Activated effector memory CD4-positive, alpha-beta T cell treated with anti-CD3 and anti-CD28 coated beads, Interleukin-2, amount 50 U/mL, for 16 hours (primary cell): ENCODE measurements around the gene PHC2.

Experiments
- DNase-seq: peaks from one replicate; pipeline ENCODE4 v3.0.0-alpha.2; 2020

Gene PHC2

DNA sequence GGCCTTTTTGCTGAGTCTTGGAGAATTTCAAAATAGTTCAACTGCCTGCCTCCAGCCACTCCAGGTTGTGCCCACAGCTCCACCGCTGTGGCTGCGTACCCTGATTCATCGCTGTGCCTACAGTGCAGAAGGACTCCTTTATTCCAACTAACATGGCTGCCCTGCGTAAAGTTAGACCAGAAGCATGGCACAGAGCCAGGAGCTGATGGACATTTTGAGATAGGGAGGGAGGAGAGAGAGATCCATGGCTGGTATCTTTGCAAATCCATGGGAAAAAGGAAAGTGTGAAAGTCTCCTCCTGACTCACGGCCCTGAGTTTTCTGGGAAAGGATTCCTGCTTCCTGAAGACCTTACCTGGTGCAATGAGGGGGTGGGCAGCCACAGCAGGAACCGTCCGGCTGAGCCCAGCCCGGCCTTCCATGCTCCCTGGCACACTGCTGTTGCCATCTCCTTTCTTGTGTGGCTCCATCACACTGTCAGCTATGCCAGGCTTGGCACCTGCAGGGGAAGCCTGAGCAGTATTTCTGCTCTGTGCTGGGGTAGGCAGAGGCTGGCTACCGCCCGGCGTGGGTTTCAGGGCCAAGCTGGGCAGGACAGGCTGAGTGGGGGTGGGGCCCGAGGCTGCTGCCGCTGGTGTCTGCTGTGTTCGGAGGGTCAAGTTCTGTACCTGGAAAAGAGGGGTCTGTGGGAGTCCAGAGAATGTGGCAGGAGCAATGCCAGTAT, 64.0 kb downstream of the PHC2 start:
- no peak for DNase-seq

DNA sequence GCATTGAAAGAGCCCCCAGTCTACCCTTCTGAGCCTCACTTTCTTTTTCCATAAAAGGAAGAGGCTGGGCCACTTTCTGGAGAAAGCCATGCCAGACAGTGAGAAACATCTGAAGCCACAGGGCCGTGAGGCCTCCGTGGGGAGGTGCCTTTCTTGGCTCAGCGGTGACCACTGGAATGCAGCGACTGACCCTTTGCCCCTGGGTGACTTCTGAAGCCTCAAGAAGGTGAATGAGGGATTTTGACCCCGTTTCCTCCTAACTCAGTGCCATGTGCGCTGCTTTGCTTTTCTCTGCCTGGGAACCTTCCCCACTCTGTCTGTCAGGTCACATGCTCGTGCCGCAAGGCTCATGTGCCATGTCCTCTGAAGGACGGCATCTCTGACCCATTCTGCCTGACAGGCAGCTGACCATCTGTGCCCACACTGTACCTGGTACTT, 65.3 kb downstream of the PHC2 start:
- DNase-seq = no peak

DNA sequence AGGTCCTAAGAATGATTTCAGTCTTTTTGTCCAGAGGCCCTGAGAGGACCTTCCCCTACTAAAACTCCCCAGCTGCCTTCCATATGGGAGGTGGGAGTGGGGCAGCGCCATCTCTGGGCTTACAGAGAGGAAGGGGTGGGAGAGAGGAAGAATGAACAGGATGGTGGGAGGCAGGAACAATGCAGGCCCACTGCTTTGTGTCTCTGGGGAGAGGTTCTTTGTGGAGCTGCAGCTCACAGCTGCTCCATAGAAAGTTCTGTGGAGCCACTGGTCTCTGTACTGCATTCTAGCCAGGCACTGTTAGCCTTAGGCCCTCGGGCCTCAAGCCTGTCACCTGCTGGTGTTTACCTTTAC, 66.4 kb downstream of the PHC2 start:
- DNase-seq = no peak

GRCh38 chr1:33363470-33363861, 67.4 kb downstream of the PHC2 start:
- DNase-seq = no peak

GRCh38 chr1:33363021-33363420, 67.9 kb downstream of the PHC2 start:
- DNase-seq = no peak

DNA sequence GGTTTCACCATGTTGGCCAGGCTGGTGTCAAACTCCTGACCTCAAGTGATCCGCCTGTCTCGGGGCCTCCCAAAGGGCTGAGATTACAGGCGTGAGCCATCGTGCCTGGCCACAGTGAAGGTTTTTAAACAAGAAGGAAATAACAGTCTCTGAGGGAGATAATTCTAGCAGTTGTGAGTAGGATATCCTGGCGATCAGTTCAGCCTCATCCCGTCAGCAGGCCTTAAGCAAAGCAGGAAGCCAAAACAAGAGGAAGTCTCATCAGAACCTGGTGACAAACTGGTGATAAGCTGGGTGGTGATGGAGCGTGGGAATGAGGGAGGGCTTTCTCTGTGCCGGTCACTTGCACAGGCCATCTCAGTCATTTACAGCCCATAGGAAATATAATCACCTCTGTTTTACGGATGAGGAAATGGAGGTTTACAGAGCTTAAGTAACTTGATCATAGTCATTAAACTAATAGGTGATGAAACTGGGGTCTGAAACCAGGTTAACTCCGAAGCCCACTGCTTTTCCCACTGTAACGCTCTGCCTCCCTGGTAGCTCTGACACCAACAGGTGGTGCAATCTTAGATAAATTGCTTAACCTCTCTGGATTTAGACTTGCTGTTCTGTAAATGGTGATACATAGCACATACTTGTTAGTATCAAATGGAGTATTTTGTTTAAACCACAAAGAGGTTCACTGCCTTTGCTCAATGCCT, 69.2 kb downstream of the PHC2 start:
- no peak for DNase-seq

DNA sequence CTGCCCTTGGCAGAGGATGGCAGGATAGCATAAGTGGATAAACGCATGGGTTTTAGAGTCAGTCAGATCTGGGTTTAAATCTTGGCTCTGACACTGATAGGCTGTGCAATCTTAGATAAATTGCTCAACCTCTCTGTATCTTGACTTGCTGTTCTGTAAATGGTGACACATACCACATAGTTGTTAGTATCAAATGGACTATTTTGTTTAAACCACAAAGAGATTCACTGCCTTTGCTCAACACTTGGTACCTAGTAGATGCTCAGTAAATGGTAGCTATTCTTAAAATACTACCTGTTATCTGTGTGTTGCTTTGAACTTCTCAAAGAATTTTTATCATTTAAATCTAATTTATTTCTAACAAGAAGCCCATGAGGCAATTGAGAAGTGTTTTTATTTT, 70.5 kb downstream of the PHC2 start:
- DNase-seq = no peak

DNA sequence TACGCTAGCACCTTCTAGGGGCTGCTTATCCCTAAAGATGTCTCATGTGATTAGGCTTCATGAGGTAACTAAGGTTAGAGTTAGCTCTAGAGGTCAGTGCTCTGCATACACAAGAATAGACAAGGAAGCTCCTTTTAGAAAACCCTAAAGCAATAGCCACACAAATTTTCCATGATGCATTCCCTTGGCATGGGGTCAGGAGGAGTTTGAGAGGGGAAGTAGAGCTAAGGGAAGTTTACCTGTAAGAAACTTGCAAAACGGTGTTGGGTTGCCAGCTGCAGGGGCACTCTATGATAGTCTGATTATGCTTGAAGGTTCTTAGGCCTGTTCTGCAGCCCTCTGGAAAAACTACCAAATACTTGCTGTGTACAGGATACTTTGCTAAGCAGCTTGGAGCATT, 71.0 kb downstream of the PHC2 start:
- no peak for DNase-seq

GRCh38 chr1:33358795-33359503, 71.9 kb downstream of the PHC2 start:
- no peak for DNase-seq

GRCh38 chr1:33358114-33358794, 72.6 kb downstream of the PHC2 start:
- DNase-seq = no peak

GRCh38 chr1:33357099-33357498, 73.8 kb downstream of the PHC2 start:
- no peak for DNase-seq

DNA sequence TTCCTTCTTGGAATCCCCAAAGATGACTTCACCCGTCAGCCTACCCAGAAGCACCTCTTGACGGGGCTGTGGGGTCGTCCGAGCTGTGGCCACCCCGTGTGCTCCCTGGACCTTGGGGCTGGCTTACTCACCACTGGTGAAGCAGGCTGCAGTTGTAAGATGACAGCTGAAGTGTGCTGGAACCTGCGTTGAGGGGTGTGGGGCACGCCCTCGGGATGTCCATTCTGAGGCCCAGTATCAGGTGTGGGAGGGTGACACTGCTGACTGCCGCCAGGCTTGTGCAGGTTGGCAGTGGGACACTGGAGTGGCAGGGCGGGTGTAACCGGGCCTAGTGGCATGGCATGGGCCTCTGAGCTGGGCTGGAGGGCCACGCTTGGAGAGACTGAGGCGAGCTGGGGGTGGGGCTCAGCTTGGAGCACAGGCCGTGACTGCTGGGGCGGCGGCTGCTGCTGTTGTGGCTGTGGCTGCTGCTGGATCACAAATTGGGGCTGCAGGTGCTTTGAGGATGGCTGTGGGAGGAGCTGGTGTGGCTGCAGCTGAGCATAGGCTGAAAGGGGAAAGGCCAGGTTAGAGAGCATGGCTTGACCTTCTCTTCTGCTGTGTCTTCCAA, 76.1 kb downstream of the PHC2 start:
- no peak for DNase-seq

GRCh38 chr1:33353531-33353930, 77.4 kb downstream of the PHC2 start:
- DNase-seq = no peak

DNA sequence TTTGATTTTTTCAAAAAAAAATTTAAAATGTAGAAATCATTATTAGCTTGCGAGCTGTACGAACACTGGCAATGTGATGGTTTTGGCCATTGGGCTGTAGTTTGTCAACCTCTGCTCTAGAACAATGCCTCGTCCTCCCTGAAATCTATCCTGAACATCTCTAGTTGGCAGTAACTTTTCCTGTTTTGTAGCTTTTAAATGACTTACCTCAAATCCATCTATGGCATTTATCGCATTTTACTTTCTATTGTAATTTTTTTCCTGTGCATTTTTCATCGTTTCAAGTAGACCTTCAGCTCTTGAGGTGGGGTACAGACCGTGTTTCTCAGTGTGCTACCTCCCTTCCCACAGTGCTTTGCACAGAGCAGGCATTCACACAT, 79.6 kb downstream of the PHC2 start:
- no peak for DNase-seq

- no peak for DNase-seq
Observed at GRCh38 chr1:33350611-33351280, 80.1 kb downstream of the PHC2 start.

- DNase-seq = peak; percentile 93
Observed at GRCh38 chr1:33349778-33350610, 80.9 kb downstream of the PHC2 start.

GRCh38 chr1:33349081-33349759, 81.7 kb downstream of the PHC2 start:
- DNase-seq = peak; percentile 80

DNA sequence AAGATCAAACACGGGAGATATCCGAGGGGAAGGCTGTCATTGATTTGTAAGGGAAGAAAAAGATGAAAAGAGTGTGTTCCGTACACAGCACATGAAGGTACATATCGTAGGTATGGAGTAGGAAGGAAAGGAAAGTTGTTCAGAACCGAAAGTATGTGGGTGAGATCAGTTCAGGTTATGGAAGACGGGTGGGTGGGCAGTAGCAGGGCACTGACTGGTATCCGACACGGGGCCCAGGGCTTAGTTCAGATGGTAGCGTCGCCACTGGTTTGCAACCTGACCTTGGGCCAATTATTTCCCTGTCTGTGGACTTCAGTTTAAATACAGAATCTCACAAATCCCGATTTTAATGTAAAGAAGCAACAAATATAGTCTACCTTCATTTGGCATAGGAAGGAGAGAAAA, 82.2 kb downstream of the PHC2 start:
- peak; percentile 74 for DNase-seq

GRCh38 chr1:33348194-33348593, 82.7 kb downstream of the PHC2 start:
- no peak for DNase-seq

DNA sequence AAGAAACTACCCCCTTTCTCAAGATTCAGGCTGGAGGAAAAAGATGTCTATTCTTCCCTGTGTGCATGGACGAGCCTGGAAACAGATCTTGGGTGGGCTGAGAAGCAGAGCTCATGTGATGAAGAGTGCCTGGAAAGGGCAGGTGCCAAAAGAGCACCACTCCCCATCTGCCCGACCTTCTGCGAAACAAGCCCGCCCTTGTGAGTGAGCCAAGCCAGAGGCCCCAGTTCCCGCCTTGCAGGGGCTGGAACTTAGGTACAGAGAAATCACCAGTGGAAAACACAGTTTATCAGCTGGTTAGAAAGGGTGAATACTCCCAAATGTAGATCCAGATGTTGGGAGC, 83.3 kb downstream of the PHC2 start:
- DNase-seq = no peak
